Ishikawa (cell line): ENCODE results near the gene DBT.

Experiments
- EP300 ChIP-seq: IDR thresholded peaks from 2 replicates; pipeline ENCODE4 v1.6.1; 2012; ENCODE audit warnings: borderline replicate concordance
- TF ChIP-seq, protein P1 (sequence below): IDR thresholded peaks from 2 replicates; pipeline ENCODE4 v1.6.1; 2012

DNA sequence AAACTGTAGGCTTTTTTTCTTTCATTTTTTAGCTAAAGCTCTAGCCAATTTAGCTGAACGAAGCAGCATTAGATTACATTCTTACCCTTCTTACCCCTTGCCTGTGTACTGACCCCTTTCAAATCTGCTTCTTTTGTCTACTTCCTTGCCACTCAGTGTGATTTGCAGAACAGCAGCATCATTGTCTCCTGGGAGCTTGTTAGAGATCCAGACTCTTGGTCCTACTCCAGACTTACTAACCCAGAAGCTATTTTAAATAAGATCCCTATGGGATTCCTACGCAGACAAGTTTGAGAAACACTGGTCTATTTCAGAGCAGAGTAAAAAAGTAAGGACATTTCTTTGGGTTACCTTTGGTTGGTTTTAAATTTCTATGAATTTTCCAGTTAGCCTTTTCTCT, 85.4 kb downstream of the DBT start:
- TF ChIP-seq, protein P1, sequence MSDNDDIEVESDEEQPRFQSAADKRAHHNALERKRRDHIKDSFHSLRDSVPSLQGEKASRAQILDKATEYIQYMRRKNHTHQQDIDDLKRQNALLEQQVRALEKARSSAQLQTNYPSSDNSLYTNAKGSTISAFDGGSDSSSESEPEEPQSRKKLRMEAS, result no peak
- TF ChIP-seq EP300, result no peak
